Lung (tissue), 12 donors: ENCODE measurements around the gene AGRN. TPM values are rescaled to one million over a fixed set of nuclear protein-coding genes. Genes with fewer than 3 reads are reported as not detected.

ENCODE experiments used
- ATAC-seq: fragments of 200-7000 bp; cut with Tn5 transposase; one replicate; pipeline ENCODE4 v1.9.1; 2020; ENCODE audit warnings: moderate number of reproducible peaks; ENCODE audit not compliant: insufficient read depth, low FRiP score
- DNase-seq, 3 donors: peaks; one replicate each; pipeline ENCODE4 v3.0.0-alpha.2; 2013 to 2017
- H3K27ac ChIP-seq, 2 donors: one replicate each; pipeline ENCODE4 v1.5.1; 2013; ENCODE audit warnings: mild to moderate bottlenecking in 2 of 2, moderate library complexity in 2 of 2, control low read depth in 1 of 2, inconsistent platforms in 1 of 2, low read depth in 1 of 2, low read length in 1 of 2
- H3K27me3 ChIP-seq, 3 donors: one replicate each; pipeline ENCODE4 v1.5.1; 2013; ENCODE audit warnings: low read length in 2 of 3; ENCODE audit not compliant: control insufficient read depth in 3 of 3, insufficient read depth in 3 of 3
- H3K36me3 ChIP-seq, 4 donors: one replicate each; pipeline ENCODE4 v1.5.1; 2013; ENCODE audit warnings: low read length in 4 of 4, mild to moderate bottlenecking in 1 of 4, moderate library complexity in 1 of 4; ENCODE audit not compliant: control insufficient read depth in 4 of 4, insufficient read depth in 4 of 4
- H3K4me1 ChIP-seq, 5 donors: one replicate each; pipeline ENCODE4 v1.5.1; 2013; ENCODE audit warnings: low read length in 5 of 5, mild to moderate bottlenecking in 2 of 5, moderate library complexity in 1 of 5; ENCODE audit not compliant: control insufficient read depth in 5 of 5, insufficient read depth in 5 of 5
- H3K4me3 ChIP-seq: one replicate; pipeline ENCODE4 v1.5.1; 2013; ENCODE audit warnings: mild to moderate bottlenecking, control low read depth, moderate library complexity
- H3K9ac ChIP-seq, 2 donors: one replicate each; pipeline ENCODE4 v1.5.1; 2013; ENCODE audit warnings: low read length in 2 of 2, control low read depth in 1 of 2; ENCODE audit not compliant: insufficient read depth in 1 of 2
- H3K9me3 ChIP-seq, 4 donors: one replicate each; pipeline ENCODE4 v1.5.1; 2013; ENCODE audit warnings: low read length in 3 of 4, mild to moderate bottlenecking in 1 of 4, moderate library complexity in 1 of 4; ENCODE audit not compliant: control insufficient read depth in 4 of 4, insufficient read depth in 3 of 4
- CTCF ChIP-seq: IDR thresholded peaks from 2 replicates; pipeline ENCODE4 v1.5.1; 2012; ENCODE audit warnings: mild to moderate bottlenecking; ENCODE audit errors: control extremely low read depth, extremely low read depth
- WGBS, 2 donors: extraction: QIAGEN DNeasy Blood & Tissue Kit; methylation state at CpG; one replicate each; pipeline ENCODE4 v1.1.7; 2013; 5-methylcytosine and 5-hydroxymethylcytosine counted together
- polyA plus RNA-seq, 2 donors: library from polyadenylated mRNA; stranded (reverse); fragments of 200-250 nt; gene quantifications; one replicate each; pipeline ENCODE4 v1.2.1, GENCODE V29; 2013
- total RNA-seq, 2 donors: library from RNA; depleted of rRNA in 1 of 2; stranded (reverse); fragments of >200 nt in 1 of 2; gene quantifications; one replicate each; pipeline ENCODE4 v1.2.1, GENCODE V29; 2014 to 2021
- donor health status: control.
- donor health status: control.
- donor health status: Bipolar disorder and iron deficiency.
- donor health status: healthy.
- donor health status: DM: yes; HTN: yes; CAD: no.

Gene AGRN
- total and polyA plus RNA-seq, 4 donors: 30.7 to 124 (median 85.2) TPM

GRCh38 chr1:1050577-1051052 lies 30.7 kb downstream of the AGRN start:
- ATAC-seq (no peak), DNase-seq (no peak)
- WGBS, 2 donors: 93 to 94% methylated on average over 29 to 32 of the region's 32 CpGs
- Histone ChIP-seq H3K9me3 (no peaks in the 10 kb centered on the region), H3K27me3 (no peaks in the 10 kb centered on the region), H3K9ac (no peak overlapping the region), H3K27ac (no peak overlapping the region), H3K36me3 (peaks cover 0 to 73% (median 13%) of the 10 kb centered on the region in 4 donors), H3K4me3 (no peak overlapping the region), H3K4me1 (no peaks in the 10 kb centered on the region)
- TF ChIP-seq CTCF: no peak

- DNase-seq: no peak
- WGBS, 2 donors: 94% methylated on average over 41 to 46 of the region's 46 CpGs
- Histone ChIP-seq H3K4me3 (no peak overlapping the region), H3K36me3 (peaks cover 0 to 67% (median 12%) of the 10 kb centered on the region in 4 donors), H3K27ac (no peak overlapping the region), H3K4me1 (no peaks in the 10 kb centered on the region), H3K27me3 (no peaks in the 10 kb centered on the region), H3K9ac (no peak overlapping the region), H3K9me3 (no peaks in the 10 kb centered on the region)
- ATAC-seq: no peak
- TF ChIP-seq CTCF: no peak
Observed at GRCh38 chr1:1051127-1051810, 31.3 kb downstream of the AGRN start.

- DNase-seq (no peak), ATAC-seq (no peak)
- Histone ChIP-seq H3K36me3 (peaks cover 0 to 57% (median 10%) of the 10 kb centered on the region in 4 donors), H3K9ac (no peak overlapping the region), H3K9me3 (no peaks in the 10 kb centered on the region), H3K4me3 (no peak overlapping the region), H3K4me1 (no peaks in the 10 kb centered on the region), H3K27ac (no peak overlapping the region), H3K27me3 (peaks cover 0 to 2% (median 0%) of the 10 kb centered on the region in 3 donors)
- WGBS, 2 donors: 94 to 95% methylated on average over 29 of the region's 29 CpGs
- no peak for TF ChIP-seq CTCF
Observed at GRCh38 chr1:1052003-1052840, 32.3 kb downstream of the AGRN start.
